Thyroid gland (tissue), 4 donors: ENCODE data around the gene NFASC. TPM values are rescaled to one million over a fixed set of nuclear protein-coding genes. Genes with fewer than 3 reads are reported as not detected.

Source experiments
- DNase-seq, 2 donors: peaks; one replicate each; pipeline ENCODE4 v3.0.0-alpha.2; 2019
- H3K27ac ChIP-seq, 3 donors: fragments of 200-600 bp; sonication (generic); 1 replicate in 2 of 3; 2 replicates in 1 of 3; pipeline ENCODE4 v1.5.1; 2016 to 2019; ENCODE audit warnings: mild to moderate bottlenecking in 1 of 3, moderate library complexity in 1 of 3
- H3K27me3 ChIP-seq: fragments of 200-600 bp; sonication (generic); one replicate; pipeline ENCODE4 v1.5.1; 2019
- H3K36me3 ChIP-seq, 2 donors: fragments of 200-600 bp; sonication (generic); one replicate each; pipeline ENCODE4 v1.5.1; 2016 to 2019
- H3K4me1 ChIP-seq, 2 donors: fragments of 200-600 bp; sonication (generic); one replicate each; pipeline ENCODE4 v1.5.1; 2017 to 2019
- H3K4me3 ChIP-seq, 3 donors: fragments of 200-600 bp; sonication (generic); replicated peaks in 1 of 3; 1 replicate in 2 of 3; 2 replicates in 1 of 3; pipeline ENCODE4 v1.5.1; 2016; ENCODE audit warnings: mild to moderate bottlenecking in 1 of 3
- H3K9me3 ChIP-seq: fragments of 200-600 bp; sonication (generic); one replicate; pipeline ENCODE4 v1.5.1; 2017
- POLR2A ChIP-seq, 2 donors: fragments of 450-650 bp; IDR thresholded peaks; one replicate each; pipeline ENCODE4 v1.6.1; 2017; ENCODE audit warnings: antibody characterized with exemption in 2 of 2, mild to moderate bottlenecking in 2 of 2, moderate library complexity in 1 of 2
- WGBS, 2 donors: methylation state at CpG; one replicate each; pipeline ENCODE4 v1.1.5; 2017; 5-methylcytosine and 5-hydroxymethylcytosine counted together
- intact Hi-C: fragments of 100-400 bp; cut with DNase I; formaldehyde crosslinking; loops from one replicate; pipeline ENCODE4 v1.15.1; 2023
- total RNA-seq, 4 donors: library from RNA; depleted of rRNA; stranded (reverse); fragments of >200 nt; gene quantifications; one replicate each; pipeline ENCODE4 v1.2.3, GENCODE V29; 2016
- TF ChIP-seq, protein P1 (sequence below), 6 experiments: fragments of 200-600 bp in 3 of 6; fragments of 450-650 bp in 3 of 6; sonication (generic) in 3 of 6; IDR thresholded peaks; one replicate each; pipeline ENCODE4 v1.5.1; 2016 to 2019; ENCODE audit warnings: antibody characterized with exemption in 6 of 6, mild to moderate bottlenecking in 2 of 6, inconsistent platforms in 1 of 6, moderate library complexity in 1 of 6

The NFASC gene
- total RNA-seq, 4 donors from 2014 or later: 3.6 to 9.4 (median 3.9) TPM

DNA sequence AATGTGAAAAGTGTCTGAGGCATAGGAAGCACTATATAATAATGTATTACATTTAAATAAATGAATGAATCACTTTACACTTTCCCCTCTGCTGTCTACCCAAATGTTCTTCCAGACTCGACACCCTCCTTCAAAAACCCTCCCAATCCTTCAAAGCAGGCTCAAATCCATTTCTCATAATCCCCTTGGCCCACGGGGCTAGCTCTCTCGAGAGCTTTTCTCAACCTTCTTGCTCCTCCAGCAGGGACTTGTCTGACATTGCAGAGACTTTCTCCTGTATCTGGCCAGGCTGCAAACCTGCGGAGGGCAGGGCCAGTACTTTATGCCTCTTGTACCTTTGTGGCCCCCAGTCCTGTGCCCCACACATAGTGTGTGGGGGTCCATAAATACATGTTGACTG, 158.3 kb downstream of the NFASC start:
- intact Hi-C loops: no loop called here
- WGBS, 2 donors: 62 to 65% methylated on average over 4 of the region's 4 CpGs
- DNase-seq: no peak

GRCh38 chr1:205030241-205030640, 159.6 kb downstream of the NFASC start:
- WGBS, 2 donors: 68 to 73% methylated on average over 6 of the region's 6 CpGs
- TF ChIP-seq, protein P1, sequence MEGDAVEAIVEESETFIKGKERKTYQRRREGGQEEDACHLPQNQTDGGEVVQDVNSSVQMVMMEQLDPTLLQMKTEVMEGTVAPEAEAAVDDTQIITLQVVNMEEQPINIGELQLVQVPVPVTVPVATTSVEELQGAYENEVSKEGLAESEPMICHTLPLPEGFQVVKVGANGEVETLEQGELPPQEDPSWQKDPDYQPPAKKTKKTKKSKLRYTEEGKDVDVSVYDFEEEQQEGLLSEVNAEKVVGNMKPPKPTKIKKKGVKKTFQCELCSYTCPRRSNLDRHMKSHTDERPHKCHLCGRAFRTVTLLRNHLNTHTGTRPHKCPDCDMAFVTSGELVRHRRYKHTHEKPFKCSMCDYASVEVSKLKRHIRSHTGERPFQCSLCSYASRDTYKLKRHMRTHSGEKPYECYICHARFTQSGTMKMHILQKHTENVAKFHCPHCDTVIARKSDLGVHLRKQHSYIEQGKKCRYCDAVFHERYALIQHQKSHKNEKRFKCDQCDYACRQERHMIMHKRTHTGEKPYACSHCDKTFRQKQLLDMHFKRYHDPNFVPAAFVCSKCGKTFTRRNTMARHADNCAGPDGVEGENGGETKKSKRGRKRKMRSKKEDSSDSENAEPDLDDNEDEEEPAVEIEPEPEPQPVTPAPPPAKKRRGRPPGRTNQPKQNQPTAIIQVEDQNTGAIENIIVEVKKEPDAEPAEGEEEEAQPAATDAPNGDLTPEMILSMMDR (IDR thresholded peaks at IDR 0.05): no peak
- TF ChIP-seq POLR2A (IDR thresholded peaks at IDR 0.05): no peak

More for the DNA sequence above, 158.3 kb downstream of the NFASC start:
- H3K4me1 ChIP-seq: no peaks in the 10 kb centered on the region
- no peaks in the 10 kb centered on the region for H3K27me3 ChIP-seq
- no peaks in the 10 kb centered on the region for H3K9me3 ChIP-seq
- no peaks in the 10 kb centered on the region for H3K36me3 ChIP-seq
- no peak overlapping the region for H3K4me3 ChIP-seq
- H3K27ac ChIP-seq: no peak overlapping the region
- TF ChIP-seq, protein P1 (IDR thresholded peaks at IDR 0.05): no peak
- no peak for TF ChIP-seq POLR2A (IDR thresholded peaks at IDR 0.05)

DNA sequence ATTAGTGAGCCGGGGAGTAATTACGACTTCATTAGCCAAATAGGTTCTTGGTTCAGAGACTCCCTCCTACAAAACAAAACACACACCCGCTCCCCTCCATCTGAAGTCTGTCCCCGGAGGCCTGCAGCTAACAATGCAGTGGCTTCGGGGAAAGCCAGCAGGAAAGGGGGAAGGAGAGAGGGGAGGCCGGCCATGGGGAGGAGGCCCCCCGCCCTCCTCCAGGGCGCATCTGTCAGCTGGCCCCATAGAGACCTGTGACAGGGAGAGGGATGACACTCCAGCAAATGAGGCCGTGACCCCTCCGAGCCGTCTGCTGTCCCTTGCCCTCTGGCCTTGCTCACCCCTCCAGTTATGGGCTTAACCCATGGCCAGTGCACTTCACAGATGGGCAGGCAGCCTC, 160.2 kb downstream of the NFASC start:
- no peaks in the 10 kb centered on the region for H3K4me1 ChIP-seq
- no peak for DNase-seq
- WGBS, 2 donors: 47 to 65% methylated on average over 10 to 11 of the region's 11 CpGs

More at GRCh38 chr1:205030241-205030640, 159.6 kb downstream of the NFASC start:
- Histone ChIP-seq H3K27ac (no peak overlapping the region), H3K9me3 (no peaks in the 10 kb centered on the region), H3K27me3 (no peaks in the 10 kb centered on the region), H3K36me3 (no peaks in the 10 kb centered on the region), H3K4me1 (no peaks in the 10 kb centered on the region), H3K4me3 (no peak overlapping the region)
- intact Hi-C loops: no loop called here
- DNase-seq: no peak

DNA sequence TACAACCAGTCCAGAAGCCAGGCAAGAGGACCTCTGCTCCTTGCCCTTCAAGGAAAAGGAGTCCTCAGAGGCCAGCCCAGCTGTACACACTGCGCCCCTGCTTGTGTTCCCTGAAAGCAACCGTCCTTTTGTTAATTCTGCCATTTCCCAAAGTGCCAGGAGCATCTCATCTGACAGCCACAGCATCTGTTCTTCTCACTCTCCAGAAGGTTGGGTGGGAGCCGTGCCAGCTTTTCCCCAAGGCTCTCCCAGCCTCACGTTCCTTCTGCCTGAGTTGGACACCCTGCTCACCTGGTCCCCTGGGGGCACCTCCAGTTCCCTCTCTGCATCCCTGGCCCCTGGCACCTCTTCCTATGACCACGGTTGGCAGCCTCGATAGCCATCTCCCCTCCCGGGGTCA, 161.8 kb downstream of the NFASC start:
- Histone ChIP-seq H3K27me3 (no peaks in the 10 kb centered on the region), H3K4me3 (no peak overlapping the region), H3K9me3 (no peaks in the 10 kb centered on the region), H3K36me3 (no peaks in the 10 kb centered on the region), H3K27ac (no peak overlapping the region), H3K4me1 (no peaks in the 10 kb centered on the region)
- intact Hi-C loops: no loop called here
- WGBS, 2 donors: 89 to 90% methylated on average over 7 of the region's 7 CpGs
- TF ChIP-seq, protein P1 (IDR thresholded peaks at IDR 0.05): no peak
- no peak for TF ChIP-seq POLR2A (IDR thresholded peaks at IDR 0.05)
- DNase-seq: no peak

More for the DNA sequence above, 160.2 kb downstream of the NFASC start:
- Histone ChIP-seq H3K27me3 (no peaks in the 10 kb centered on the region), H3K9me3 (no peaks in the 10 kb centered on the region), H3K4me3 (no peak overlapping the region), H3K36me3 (no peaks in the 10 kb centered on the region), H3K27ac (no peak overlapping the region)
- intact Hi-C loops: no loop called here
- TF ChIP-seq POLR2A (IDR thresholded peaks at IDR 0.05): no peak
- TF ChIP-seq, protein P1 (IDR thresholded peaks at IDR 0.05): no peak

DNA sequence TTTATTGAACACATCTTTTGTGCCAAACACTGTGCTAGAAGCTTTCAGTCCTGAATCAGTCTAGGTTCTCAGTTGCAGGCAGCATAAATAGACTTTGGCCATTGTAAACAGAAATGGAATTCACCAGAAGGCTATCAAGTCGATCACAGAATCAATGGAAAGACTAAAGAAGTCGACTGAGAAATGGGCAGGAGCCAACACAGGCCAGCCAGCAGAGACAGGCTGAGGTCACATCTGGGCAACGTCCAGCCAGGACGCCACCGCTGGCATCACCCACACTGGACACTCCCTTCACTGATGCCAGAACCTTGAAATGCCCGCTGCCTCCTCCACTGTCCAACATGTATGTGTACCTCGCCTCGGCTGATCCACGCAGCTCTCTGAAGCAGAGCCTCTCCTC, 166.9 kb downstream of the NFASC start:
- H3K27me3 ChIP-seq: no peaks in the 10 kb centered on the region
- 88% methylated on average over 9 of the region's 9 CpGs for WGBS, 2 donors
- no peaks in the 10 kb centered on the region for H3K36me3 ChIP-seq
- H3K27ac ChIP-seq: no peak overlapping the region
- no peaks in the 10 kb centered on the region for H3K9me3 ChIP-seq
- H3K4me1 ChIP-seq: no peaks in the 10 kb centered on the region
- TF ChIP-seq, protein P1 (IDR thresholded peaks at IDR 0.05): no peak
- TF ChIP-seq POLR2A (IDR thresholded peaks at IDR 0.05): no peak
- H3K4me3 ChIP-seq: no peak overlapping the region
- intact Hi-C loops: no loop called here
- DNase-seq: no peak
